Activated naive CD8-positive, alpha-beta T cell treated with anti-CD3 and anti-CD28 coated beads, Interleukin-2, amount 10 ng/mL, durations not matched to agents 7 days and 5 days (primary cell): Measurements from ENCODE around the gene COL18A1. TPM values are rescaled to one million over a fixed set of nuclear protein-coding genes. Genes with fewer than 3 reads are reported as not detected.
A peak's percentile ranks its signal among the peaks of the same experiment; 100 is the strongest.
"Not testable (repeated sequence)": the region's sequence is repeated elsewhere in the genome, so short reads cannot be mapped to it uniquely, and the experiment has no call there.

Experiments used
- ATAC-seq: fragments of 150-1000 bp; cut with Tn5 transposase; one replicate; pipeline ENCODE4 v1.10.0; 2021; ENCODE audit warnings: low read depth, moderate library complexity
- POLR2A ChIA-PET: fragments of 350-600 bp; sonication (Branson Sonifier 250); formaldehyde crosslinking; loops from one replicate; lab custom pipeline; 2021; ENCODE audit warnings: antibody characterized with exemption; lab: Charles Lee
- DNase-seq: peaks from one replicate; pipeline ENCODE4 v3.0.0; 2021
- H3K27ac Mint-ChIP-seq: one replicate; pipeline ENCODE4 v1.8.0; 2022; ENCODE audit warnings: mild to moderate bottlenecking, mixed read lengths
- H3K27me3 Mint-ChIP-seq: one replicate; pipeline ENCODE4 v1.8.0; 2022; ENCODE audit warnings: mild to moderate bottlenecking, moderate library complexity, mixed read lengths
- H3K36me3 Mint-ChIP-seq: one replicate; pipeline ENCODE4 v1.8.0; 2021; ENCODE audit warnings: mild to moderate bottlenecking, mixed read lengths
- H3K4me1 Mint-ChIP-seq: one replicate; pipeline ENCODE4 v1.8.0; 2021; ENCODE audit warnings: mixed read lengths
- H3K4me3 Mint-ChIP-seq: one replicate; pipeline ENCODE4 v1.8.0; 2022; ENCODE audit warnings: mild to moderate bottlenecking, moderate library complexity, mixed read lengths
- H3K9me3 Mint-ChIP-seq: one replicate; pipeline ENCODE4 v1.8.0; 2021; ENCODE audit warnings: mixed read lengths
- total RNA-seq, 2 experiments: library from RNA; stranded (reverse); gene quantifications; one replicate each; pipeline ENCODE4 v1.2.3, GENCODE V29; 2021

The COL18A1 gene
- total RNA-seq, 2 experiments from 2014 or later: 12.5 to 12.8 TPM

DNA sequence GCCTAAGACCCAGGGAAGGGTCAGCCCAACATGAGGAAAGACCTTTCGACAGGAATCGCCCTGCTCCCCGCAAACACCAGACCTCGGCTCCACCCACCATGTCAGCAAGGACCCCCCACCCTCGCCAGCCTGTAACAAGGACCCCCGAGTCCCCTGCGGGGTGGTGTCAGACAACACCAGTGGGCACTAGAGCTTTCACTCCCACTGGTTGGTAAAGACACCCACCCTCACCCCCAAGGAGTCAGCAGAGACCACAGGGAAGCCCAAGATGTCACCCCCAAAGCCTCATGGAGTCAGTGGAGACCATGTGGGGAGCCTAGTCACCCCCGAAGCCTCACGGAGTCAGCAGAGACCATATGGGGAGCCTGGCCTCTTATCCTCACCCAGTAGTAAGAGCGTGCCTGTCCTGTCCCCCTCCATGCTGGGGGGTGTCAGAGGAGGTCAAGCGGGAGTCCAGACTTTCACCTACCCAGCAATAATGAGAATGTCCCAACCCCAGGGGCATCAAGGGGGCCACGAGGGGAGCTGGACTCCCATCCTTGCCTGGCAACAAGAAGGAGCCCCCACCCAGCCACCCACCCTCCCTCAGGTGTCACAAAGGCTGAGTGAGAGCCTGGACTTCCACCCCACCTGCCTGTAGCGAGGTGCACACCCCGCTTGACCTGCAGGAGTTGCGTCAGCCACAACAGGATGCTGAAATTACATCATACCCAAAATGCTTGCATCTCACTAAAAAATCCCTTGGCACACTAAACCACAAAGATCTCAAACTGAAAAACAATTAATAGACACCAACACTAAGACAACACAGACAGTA is 112.5 kb downstream of the COL18A1 start:
- Mint-ChIP-seq H3K4me3 (peak overlapping the region; percentile 58), H3K4me1 (peaks cover 14% of the 10 kb centered on the region), H3K27me3 (no peaks in the 10 kb centered on the region), H3K9me3 (peaks cover 22% of the 10 kb centered on the region), H3K36me3 (peaks cover 51% of the 10 kb centered on the region), H3K27ac (peak overlapping the region; percentile 88)
- peak; percentile 45 for ATAC-seq
- POLR2A ChIA-PET: interaction anchor here (0.7 kb wide), 1 partner anchor 33 kb away, joined by 3 read pairs; no protein-coding TSS in a partner anchor
- no peak for DNase-seq

DNA sequence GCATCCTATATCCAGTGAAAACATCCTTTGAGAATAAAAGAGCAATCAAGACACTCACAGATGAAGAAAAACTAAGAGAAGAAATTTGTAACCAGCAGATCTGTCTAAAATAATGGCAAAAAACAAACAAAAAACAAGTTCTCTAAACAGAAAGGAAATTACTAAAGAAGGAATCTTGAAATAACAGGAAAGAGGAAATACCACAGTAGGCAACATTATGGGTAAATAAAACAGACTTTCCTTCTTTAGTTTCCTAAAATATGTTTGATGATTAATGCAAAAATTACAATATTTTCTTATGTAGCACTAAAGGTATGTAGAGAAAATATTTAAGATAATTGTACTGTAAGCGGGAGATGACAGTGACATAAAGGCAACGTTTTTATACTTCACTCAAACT is 113.8 kb downstream of the COL18A1 start:
- DNase-seq (no peak), ATAC-seq (no peak)
- Mint-ChIP-seq H3K36me3 (peaks cover 59% of the 10 kb centered on the region), H3K4me3 (no peak overlapping the region), H3K27me3 (no peaks in the 10 kb centered on the region), H3K27ac (peak overlapping the region; percentile 5), H3K4me1 (peaks cover 14% of the 10 kb centered on the region), H3K9me3 (peaks cover 22% of the 10 kb centered on the region)
- POLR2A ChIA-PET: no interaction called here

DNA sequence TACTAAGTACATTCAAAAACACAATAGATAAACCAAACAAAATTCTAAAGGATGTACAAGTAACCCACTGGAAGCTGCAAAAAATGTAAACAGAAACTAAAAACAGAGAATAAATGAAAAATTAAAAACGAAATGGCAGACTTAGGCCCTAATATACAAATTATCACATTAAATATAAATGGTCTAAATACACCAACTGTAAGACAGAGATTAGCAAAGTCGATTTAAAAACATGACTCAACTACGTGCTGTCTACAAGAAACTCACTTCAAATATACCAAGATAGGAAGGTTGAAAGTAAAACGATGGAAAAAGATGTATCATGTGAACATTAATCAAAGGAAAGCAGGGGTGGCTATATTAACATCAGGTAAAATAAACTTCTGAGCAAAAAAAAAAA is 114.2 kb downstream of the COL18A1 start:
- H3K27ac Mint-ChIP-seq: no peak overlapping the region
- H3K4me1 Mint-ChIP-seq: peaks cover 14% of the 10 kb centered on the region
- DNase-seq (no peak), ATAC-seq (no peak)
- peaks cover 22% of the 10 kb centered on the region for H3K9me3 Mint-ChIP-seq
- peaks cover 59% of the 10 kb centered on the region for H3K36me3 Mint-ChIP-seq
- POLR2A ChIA-PET: no interaction called here
- no peaks in the 10 kb centered on the region for H3K27me3 Mint-ChIP-seq
- H3K4me3 Mint-ChIP-seq: no peak overlapping the region

DNA sequence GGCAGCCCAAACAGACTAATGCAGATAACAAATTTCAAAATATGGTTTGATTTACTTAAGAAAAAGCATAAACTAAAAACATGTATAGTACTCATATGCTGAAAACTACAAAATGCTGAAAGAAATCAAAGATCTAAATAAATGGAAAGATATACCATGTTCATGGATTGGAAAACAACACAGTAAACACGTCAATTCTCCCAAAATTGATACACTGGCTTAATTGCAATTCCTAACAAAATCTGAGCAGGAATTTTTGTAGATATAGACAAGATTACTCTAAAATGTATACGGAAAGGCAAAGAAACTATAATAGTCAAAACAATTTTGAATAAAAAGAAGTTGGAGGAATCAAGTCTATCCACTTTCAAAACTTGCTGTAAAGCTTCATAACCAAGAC is 116.3 kb downstream of the COL18A1 start:
- H3K4me1 Mint-ChIP-seq: peaks cover 14% of the 10 kb centered on the region
- H3K27ac Mint-ChIP-seq: no peak overlapping the region
- no peaks in the 10 kb centered on the region for H3K27me3 Mint-ChIP-seq
- DNase-seq (no peak), ATAC-seq (no peak)
- no peak overlapping the region for H3K4me3 Mint-ChIP-seq
- H3K9me3 Mint-ChIP-seq: peaks cover 22% of the 10 kb centered on the region
- H3K36me3 Mint-ChIP-seq: peaks cover 59% of the 10 kb centered on the region
- POLR2A ChIA-PET: no interaction called here

DNA sequence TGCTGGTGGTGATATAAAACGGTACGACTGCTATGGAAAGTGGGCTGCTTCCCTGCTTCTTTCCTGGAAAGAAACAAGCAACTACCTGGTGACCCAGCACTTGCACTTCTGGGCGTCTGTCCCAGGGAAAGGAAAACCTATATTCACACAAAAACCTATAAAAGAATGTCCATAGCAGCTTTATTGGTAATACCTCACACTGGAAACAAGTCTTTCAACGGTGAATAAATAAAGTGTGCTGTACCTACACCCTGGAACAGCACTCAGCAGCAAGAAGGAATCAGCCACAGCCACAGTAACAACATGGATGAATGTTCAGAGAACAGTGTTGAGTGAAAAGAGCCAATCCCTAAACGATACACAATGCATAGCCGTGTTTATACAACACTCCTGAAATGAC is 117.4 kb downstream of the COL18A1 start:
- POLR2A ChIA-PET: no interaction called here
- Mint-ChIP-seq H3K36me3 (peaks cover 62% of the 10 kb centered on the region), H3K4me1 (peaks cover 12% of the 10 kb centered on the region), H3K27me3 (no peaks in the 10 kb centered on the region), H3K4me3 (no peak overlapping the region), H3K9me3 (peaks cover 22% of the 10 kb centered on the region), H3K27ac (no peak overlapping the region)
- DNase-seq (no peak), ATAC-seq (no peak)

DNA sequence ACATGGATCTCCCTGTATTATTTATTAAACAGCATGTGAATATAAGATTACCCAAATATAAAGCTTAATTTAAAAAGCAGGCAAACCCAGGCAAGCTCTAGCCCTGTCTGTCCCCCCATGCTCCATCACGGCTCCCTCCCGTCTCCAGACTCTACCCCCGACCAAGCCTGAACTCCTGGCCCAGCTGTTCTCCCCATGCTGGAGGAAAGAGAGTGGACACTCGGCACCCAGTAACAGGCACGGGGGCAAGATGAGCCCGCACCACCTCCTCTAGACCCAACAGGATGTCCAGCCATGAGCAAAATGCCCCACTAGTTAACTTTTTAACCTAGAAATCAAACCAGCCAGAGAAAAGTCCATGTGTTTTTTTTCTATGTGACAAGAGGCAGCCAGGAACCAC is 118.0 kb downstream of the COL18A1 start:
- peak; percentile 11 for DNase-seq
- Mint-ChIP-seq H3K27ac (no peak overlapping the region), H3K27me3 (no peaks in the 10 kb centered on the region), H3K4me1 (peaks cover 7% of the 10 kb centered on the region), H3K36me3 (peaks cover 60% of the 10 kb centered on the region), H3K4me3 (no peak overlapping the region), H3K9me3 (peaks cover 20% of the 10 kb centered on the region)
- no peak for ATAC-seq
- POLR2A ChIA-PET: no interaction called here

DNA sequence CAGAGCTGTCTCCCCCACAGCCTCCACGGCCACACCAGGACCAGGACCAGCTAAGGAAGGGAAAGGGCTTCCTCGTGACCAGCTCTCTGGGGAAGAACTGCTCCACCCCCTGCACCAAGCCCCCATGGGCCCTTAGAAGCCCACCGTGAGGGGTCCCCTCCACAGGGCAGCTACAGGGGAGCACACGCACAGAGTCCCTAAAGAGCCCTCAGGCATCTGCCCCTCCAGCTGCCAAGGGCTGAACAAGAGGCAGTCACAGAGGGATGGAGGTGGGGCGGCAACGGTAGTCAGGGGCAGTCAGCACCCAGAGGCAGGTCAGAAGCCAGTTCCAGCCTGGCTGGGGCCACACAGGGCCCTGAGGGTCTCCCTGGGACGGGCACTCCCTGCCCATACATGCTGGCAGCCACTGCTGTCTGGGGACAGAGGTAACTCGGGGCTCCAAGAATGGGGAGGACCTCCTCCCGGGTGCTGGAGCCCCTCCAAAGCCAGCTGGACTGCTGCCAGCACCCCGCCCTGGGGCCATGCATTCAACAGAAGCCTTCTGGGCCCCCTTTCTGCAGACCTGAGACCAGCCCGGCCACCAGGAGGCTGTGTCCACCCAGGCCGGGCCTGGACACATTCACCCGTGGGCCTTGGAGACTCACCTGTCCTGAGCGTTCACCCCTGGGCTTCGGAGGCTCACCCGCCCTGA is 118.6 kb downstream of the COL18A1 start:
- no peak for ATAC-seq
- H3K4me3 Mint-ChIP-seq: no peak overlapping the region
- no peak overlapping the region for H3K27ac Mint-ChIP-seq
- no peaks in the 10 kb centered on the region for H3K27me3 Mint-ChIP-seq
- peaks cover 55% of the 10 kb centered on the region for H3K36me3 Mint-ChIP-seq
- POLR2A ChIA-PET: no interaction called here
- H3K4me1 Mint-ChIP-seq: peaks cover 2% of the 10 kb centered on the region
- peaks cover 14% of the 10 kb centered on the region for H3K9me3 Mint-ChIP-seq
- DNase-seq: peak; percentile 21

DNA sequence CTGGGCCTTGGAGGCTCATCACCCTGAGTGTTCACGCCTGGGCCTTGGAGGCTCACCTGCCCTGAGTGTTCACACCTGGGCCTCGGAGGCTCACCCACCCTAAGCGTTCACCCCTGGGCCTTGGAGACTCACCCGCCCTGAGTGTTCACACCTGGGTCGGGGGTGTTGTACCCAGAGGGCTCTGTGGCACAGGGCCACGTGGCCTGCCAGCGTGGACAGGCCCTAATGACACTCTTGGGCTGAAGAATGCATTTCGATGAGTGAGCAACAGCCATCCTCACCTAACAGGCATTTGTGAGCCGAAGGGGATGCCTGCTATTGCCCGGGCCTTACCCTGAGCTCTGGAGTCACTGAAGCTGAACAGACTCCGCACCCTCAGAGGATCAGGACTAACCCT is 119.8 kb downstream of the COL18A1 start:
- no peaks in the 10 kb centered on the region for H3K4me1 Mint-ChIP-seq
- H3K4me3 Mint-ChIP-seq: no peak overlapping the region
- DNase-seq: peak; percentile 7
- H3K27ac Mint-ChIP-seq: no peak overlapping the region
- H3K9me3 Mint-ChIP-seq: peaks cover 6% of the 10 kb centered on the region
- no peak for ATAC-seq
- peaks cover 43% of the 10 kb centered on the region for H3K36me3 Mint-ChIP-seq
- H3K27me3 Mint-ChIP-seq: no peaks in the 10 kb centered on the region
- POLR2A ChIA-PET: no interaction called here

DNA sequence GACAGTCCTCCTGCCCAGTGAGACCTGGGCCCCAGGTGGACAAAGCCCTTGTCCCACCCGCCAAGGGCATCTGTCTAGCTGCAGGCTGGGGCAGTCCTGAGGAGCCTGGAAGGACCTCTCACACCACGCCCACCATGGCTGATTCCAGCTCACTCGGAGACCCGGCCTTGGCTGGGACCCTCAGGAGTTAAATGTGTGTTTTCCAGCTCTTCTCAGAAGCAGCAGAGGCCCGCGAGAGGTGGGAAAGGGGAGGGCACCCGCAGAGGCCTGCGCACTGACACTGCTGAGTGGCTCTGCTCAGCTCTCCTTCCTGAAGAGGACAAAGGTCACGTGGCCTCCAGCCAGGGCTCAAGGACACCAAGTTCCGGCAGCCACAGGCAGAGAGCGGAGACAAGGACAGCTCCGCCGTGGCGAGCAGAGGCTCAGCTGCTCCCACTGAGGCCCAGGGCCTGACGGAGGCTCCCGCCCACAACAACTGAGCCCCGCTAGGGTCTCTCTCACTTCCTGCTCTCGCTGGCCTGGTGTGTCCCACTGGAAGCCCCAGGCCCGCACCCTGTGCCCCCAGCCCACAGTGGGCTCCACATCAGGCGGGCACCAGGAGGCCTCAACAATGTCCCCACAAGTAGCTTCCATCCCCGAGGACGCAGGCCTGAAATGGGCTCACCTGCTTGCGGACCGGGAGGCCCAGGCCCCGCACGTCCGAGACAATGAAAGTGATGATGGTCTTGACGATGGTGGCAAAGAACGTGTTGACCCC is 120.4 kb downstream of the COL18A1 start:
- Mint-ChIP-seq H3K4me1 (no peaks in the 10 kb centered on the region), H3K4me3 (no peak overlapping the region), H3K27ac (no peak overlapping the region), H3K36me3 (peaks cover 38% of the 10 kb centered on the region), H3K9me3 (peaks cover 2% of the 10 kb centered on the region), H3K27me3 (no peaks in the 10 kb centered on the region)
- POLR2A ChIA-PET: no interaction called here
- DNase-seq (peak; percentile 23), ATAC-seq (no peak)

DNA sequence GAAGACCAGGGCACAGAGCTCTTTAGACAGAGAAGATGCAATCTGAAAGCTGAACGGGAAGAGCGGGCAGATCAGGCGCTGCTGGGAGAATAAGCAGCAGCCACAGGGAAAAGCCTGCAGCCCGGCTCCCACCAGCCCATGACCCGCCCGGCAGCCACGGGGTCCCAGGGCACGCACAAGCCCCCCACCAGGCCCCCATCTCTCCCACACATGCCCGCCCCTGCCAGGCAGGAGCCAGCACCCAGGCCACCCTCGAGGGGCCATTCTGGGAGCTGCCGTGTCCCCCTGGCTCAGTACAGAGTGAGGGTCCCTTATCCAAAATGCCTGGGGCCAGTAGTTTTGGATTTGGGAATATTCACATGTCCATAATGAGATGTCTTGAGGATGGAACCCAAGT is 120.9 kb downstream of the COL18A1 start:
- no peaks in the 10 kb centered on the region for H3K4me1 Mint-ChIP-seq
- ATAC-seq: no peak
- H3K27ac Mint-ChIP-seq: no peak overlapping the region
- no peak overlapping the region for H3K4me3 Mint-ChIP-seq
- POLR2A ChIA-PET: no interaction called here
- peaks cover 32% of the 10 kb centered on the region for H3K36me3 Mint-ChIP-seq
- H3K9me3 Mint-ChIP-seq: peaks cover 2% of the 10 kb centered on the region
- H3K27me3 Mint-ChIP-seq: no peaks in the 10 kb centered on the region
- DNase-seq: peak; percentile 14

DNA sequence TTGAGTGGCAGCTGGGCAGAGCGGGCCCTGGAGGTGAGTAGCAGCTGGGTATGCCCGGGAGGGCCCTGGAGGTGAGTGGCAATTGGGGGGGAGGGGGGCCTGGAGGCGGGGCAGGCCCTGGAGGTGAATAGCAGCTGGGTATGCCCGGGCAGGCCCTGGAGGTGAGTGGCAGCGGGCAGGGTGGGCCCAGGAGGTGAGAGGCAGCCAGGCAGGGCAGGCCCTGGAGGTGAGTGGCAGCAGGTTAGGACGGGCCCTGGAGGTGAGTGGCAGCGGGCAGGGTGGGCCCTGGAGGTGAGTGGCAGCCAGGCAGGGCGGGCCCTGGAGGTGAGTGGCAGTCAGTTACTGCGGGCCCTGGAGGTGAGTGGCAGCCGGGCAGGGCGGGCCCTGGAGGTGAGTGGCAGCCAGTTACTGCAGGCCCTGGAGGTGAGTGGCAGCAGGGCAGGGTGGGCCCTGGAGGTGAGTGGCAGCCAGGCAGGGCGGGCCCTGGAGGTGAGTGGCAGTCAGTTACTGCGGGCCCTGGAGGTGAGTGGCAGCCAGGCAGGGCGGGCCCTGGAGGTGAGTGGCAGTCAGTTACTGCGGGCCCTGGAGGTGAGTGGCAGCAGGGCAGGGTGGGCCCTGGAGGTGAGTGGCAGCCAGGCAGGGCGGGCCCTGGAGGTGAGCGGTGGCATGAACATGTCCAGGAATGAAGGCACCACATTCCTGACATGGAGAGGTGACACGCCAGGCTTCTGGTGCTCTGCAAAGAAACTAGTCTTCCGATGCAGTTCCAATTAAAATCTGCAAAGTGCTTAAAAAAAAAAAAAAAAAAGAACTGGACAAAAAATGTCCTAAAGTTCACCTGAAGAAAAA is 122.4 kb downstream of the COL18A1 start:
- H3K9me3 Mint-ChIP-seq, H3K4me1 Mint-ChIP-seq, H3K27ac Mint-ChIP-seq, ATAC-seq, H3K4me3 Mint-ChIP-seq, H3K27me3 Mint-ChIP-seq, POLR2A ChIA-PET: not testable (repeated sequence)
- peak; percentile 14 for DNase-seq
- H3K36me3 Mint-ChIP-seq: peaks cover 19% of the 10 kb centered on the region

DNA sequence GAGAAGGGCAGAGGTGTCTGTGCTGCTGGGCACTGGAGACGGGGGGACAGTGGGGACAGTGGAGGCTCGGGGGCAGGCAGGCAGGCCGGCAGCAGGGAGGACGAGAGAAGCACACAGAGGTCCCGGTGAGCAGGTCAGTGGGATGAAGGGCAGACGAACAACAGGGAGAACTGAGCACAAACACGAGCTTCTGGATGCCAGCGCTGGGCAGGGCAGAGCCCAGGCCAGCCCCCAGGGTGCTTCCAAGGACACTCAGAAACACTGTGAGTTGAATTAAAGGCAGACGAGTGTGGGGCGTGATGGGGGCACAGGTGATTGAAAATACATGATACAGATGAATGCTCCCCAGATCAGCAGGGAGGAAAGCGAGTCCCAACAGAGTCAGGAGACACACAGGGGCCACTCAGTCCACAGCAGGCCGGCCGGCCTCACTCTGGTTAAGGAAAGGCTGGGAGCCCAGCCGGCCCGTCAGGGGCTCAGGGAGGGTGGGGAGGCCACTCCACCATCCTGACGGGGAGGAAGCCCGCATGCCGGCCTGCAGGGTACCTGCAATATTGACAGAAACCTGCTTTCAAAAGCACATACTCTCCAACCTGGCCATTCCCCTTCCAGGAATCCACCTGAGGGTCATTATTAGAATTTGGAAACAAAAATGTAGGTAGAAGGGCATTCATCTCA is 123.2 kb downstream of the COL18A1 start:
- Mint-ChIP-seq H3K27ac (no peak overlapping the region), H3K27me3 (no peaks in the 10 kb centered on the region), H3K4me3 (no peak overlapping the region), H3K9me3 (no peaks in the 10 kb centered on the region), H3K4me1 (peaks cover 7% of the 10 kb centered on the region), H3K36me3 (peaks cover 11% of the 10 kb centered on the region)
- no peak for ATAC-seq
- DNase-seq: peak; percentile 13
- POLR2A ChIA-PET: no interaction called here
